ENCODE results near the gene GCM1.
"Not testable (repeated sequence)": the region's sequence is repeated elsewhere in the genome, so short reads cannot be mapped to it uniquely, and the experiment has no call there.

GCM1 gene

GRCh38 chr6:53148684-53149083, at the start of gene GCM1:
TSS of gene GCM1 (minus strand) at chr6:53148841. CDS start at chr6:53145632, 3,209 bp downstream.
- DNase-seq, result peak; percentile 54

GRCh38 chr6:53197553-53197952, 48.9 kb upstream of the GCM1 start:
- no peak for DNase-seq

GRCh38 chr6:53195048-53195447, 46.4 kb upstream of the GCM1 start:
- DNase-seq, result no peak

- peak; percentile 83 for DNase-seq
These were observed 44.1 kb upstream of the GCM1 start for GRCh38 chr6:53192682-53193188.

GRCh38 chr6:53189554-53189953, 40.9 kb upstream of the GCM1 start:
- DNase-seq, result no peak

- no peak for DNase-seq
These were observed 40.2 kb upstream of the GCM1 start for GRCh38 chr6:53188833-53189232.

- peak; percentile 67 for DNase-seq
These were observed 32.0 kb upstream of the GCM1 start for GRCh38 chr6:53180678-53181077.

- DNase-seq, result peak; percentile 97
These were observed 31.5 kb upstream of the GCM1 start for GRCh38 chr6:53179961-53180651.

GRCh38 chr6:53178837-53179432, 30.3 kb upstream of the GCM1 start:
- DNase-seq, result peak; percentile 27

GRCh38 chr6:53175027-53175426, 26.4 kb upstream of the GCM1 start:
- no peak for DNase-seq

- DNase-seq, result no peak
These were observed 23.8 kb upstream of the GCM1 start for GRCh38 chr6:53172468-53172803.

- DNase-seq, result peak; percentile 84
These were observed 23.2 kb upstream of the GCM1 start for GRCh38 chr6:53171605-53172467.

- DNase-seq, result no peak
These were observed 20.1 kb upstream of the GCM1 start for GRCh38 chr6:53168516-53169267.

GRCh38 chr6:53165293-53165692, 16.7 kb upstream of the GCM1 start:
- no peak for DNase-seq

- no peak for DNase-seq
These were observed 14.0 kb upstream of the GCM1 start for GRCh38 chr6:53162606-53163005.

- DNase-seq, result no peak
These were observed 12.9 kb upstream of the GCM1 start for GRCh38 chr6:53161481-53162009.

GRCh38 chr6:53159558-53159957, 10.9 kb upstream of the GCM1 start:
- peak; percentile 56 for DNase-seq

- DNase-seq, result not testable (repeated sequence)
These were observed 9.4 kb upstream of the GCM1 start for GRCh38 chr6:53158076-53158475.

GRCh38 chr6:53155279-53155678, 6.6 kb upstream of the GCM1 start:
- DNase-seq, result not testable (repeated sequence)

- DNase-seq, result no peak
These were observed 6.2 kb upstream of the GCM1 start for GRCh38 chr6:53154794-53155193.

GRCh38 chr6:53154071-53154470, 5.4 kb upstream of the GCM1 start:
- DNase-seq, result no peak

- DNase-seq, result no peak
These were observed 3.9 kb upstream of the GCM1 start for GRCh38 chr6:53152576-53152975.

- peak; percentile 50 for DNase-seq
These were observed 3.0 kb upstream of the GCM1 start for GRCh38 chr6:53151676-53152075.
